C4-2B (cell line): ENCODE measurements around the gene ZFP57.

Experiments used
- ZFX ChIP-seq: fragments of 450-650 bp; IDR thresholded peaks from 2 replicates; pipeline ENCODE4 v1.6.1; 2017
- TF ChIP-seq, protein P1 (sequence below): fragments of 450-650 bp; conservative IDR thresholded peaks from 2 replicates; pipeline ENCODE4 v1.5.1; 2017; ENCODE audit warnings: mild to moderate bottlenecking

DNA sequence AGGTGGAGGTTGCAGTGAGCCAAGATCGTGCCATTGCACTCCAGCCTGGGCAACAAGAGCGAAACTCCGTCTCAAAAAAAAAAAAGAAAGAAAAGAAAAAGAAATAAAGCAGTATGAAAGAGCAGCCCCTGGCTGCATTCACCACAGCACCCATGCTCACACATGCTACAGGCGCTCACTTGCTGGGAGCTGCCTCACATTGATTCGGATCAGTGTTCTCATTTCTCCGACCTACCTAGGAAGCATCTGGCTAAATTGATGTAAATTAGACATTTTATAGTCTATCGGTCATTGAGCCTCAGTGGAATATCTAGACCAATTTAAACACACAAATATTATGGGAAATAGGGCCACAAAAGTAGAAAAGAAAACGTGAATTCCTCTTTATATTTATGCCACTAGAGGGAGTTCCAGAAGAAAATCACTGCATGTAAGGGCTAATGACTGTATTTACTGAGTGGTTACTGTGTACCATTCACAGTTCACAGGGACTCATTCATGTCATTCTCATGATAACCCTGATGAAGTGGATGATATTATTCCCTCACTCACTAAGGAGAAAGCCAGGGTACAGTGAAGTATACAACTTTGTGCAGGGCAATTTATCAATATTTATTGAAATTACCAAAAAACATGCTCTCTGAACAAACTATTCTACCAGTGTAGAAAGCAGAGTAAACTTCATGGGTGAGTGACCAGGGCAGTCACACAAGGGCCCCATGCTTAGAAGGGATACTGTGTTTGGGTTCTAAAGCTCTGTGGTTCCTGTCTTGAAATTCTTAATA, 29.3 kb downstream of the ZFP57 start:
- TF ChIP-seq, protein P1, sequence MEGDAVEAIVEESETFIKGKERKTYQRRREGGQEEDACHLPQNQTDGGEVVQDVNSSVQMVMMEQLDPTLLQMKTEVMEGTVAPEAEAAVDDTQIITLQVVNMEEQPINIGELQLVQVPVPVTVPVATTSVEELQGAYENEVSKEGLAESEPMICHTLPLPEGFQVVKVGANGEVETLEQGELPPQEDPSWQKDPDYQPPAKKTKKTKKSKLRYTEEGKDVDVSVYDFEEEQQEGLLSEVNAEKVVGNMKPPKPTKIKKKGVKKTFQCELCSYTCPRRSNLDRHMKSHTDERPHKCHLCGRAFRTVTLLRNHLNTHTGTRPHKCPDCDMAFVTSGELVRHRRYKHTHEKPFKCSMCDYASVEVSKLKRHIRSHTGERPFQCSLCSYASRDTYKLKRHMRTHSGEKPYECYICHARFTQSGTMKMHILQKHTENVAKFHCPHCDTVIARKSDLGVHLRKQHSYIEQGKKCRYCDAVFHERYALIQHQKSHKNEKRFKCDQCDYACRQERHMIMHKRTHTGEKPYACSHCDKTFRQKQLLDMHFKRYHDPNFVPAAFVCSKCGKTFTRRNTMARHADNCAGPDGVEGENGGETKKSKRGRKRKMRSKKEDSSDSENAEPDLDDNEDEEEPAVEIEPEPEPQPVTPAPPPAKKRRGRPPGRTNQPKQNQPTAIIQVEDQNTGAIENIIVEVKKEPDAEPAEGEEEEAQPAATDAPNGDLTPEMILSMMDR, result peak; percentile 85
- TF ChIP-seq ZFX, result no peak
